Embryonic facial prominence (tissue), 1 donor: ENCODE measurements around the gene FAM234A.
"Not testable (repeated sequence)": the region's sequence is repeated elsewhere in the genome, so short reads cannot be mapped to it uniquely, and the experiment has no call there.

Experiments
- DNase-seq: peaks from one replicate; pipeline ENCODE4 v3.0.0-alpha.2; 2016; ENCODE audit errors: extremely low spot score

The FAM234A gene

DNA sequence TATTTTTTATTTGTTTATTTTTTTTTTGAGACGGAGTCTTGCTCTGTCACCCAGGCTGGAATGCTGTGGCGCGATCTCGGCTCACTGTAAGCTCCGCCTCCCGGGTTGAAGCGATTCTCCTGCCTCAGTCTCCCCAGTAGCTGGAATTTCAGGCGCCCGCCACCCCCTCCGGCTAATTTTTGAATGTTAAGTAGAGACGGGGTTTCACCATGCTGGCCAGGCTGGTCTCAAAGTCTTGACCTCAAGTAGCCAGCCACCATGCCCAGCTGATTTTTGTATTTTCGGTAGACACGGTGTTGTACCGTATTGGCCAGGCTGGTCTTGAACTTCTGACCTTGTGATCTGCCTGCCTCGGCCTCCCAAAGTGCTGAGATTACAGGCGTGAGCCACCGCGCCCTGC is 4.3 kb upstream of the FAM234A start:
- DNase-seq = not testable (repeated sequence)

DNA sequence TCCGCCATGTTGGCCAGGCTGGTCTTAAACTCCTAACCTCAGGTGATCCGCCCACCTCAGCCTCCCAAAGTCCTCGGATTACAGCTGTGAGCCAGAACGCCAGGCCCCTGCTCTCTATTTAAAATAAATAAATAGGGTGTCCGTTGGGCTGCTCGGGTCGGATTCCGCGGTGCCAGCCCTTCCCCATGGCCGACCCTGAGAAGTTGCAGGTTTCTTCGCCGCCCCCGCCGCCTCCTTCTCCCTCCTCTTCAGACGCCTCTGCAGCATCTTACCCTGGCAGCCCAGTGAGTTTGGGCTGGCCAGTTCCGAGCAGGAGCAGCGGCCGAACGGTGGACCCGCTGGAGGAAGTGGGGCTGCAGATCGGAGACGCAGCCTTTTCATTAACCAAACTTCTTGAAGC is 3.7 kb upstream of the FAM234A start:
- no peak for DNase-seq

- DNase-seq = no peak
Observed at GRCh38 chr16:239948-240277, 5.3 kb downstream of the FAM234A start.

GRCh38 chr16:240559-240958 is 5.9 kb downstream of the FAM234A start:
- no peak for DNase-seq

DNA sequence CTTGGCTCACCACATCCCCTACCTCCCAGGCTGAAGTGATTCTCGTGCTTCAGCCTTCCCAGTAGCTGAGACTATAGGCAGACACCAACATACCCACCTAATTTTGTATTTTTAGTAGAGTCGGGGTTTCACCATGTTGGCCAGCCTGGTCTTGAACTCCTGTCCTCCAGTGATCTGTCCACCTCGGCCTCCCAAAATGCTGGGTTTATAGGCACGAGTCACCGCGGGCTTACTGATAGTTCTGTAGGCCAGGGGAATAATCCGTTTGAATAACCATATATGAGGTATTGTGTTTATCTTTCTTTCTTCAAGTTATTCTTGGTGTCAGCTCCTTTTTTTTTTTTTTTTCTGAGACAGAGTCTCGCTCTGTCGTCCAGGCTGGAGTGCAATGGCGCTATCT is 7.7 kb downstream of the FAM234A start:
- no peak for DNase-seq

DNA sequence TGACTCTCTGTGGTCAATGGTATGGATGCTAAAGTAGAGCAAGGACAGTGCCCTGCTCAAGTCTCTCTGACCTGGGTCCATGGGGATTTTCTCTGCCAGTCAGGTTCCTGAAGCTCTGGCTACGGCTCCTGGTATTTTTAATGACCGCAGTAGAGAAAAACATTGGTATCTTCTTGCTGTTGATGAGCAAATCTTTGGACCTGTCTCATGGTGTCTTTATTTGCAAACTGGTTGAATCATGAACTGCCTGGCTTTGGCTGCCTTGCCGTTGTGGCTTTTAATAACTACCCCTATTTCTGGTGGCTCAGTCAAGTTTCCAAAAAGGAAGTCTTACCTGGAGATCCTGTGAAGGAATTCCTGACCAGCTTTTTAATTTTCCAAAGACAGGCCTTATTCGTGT is 8.7 kb downstream of the FAM234A start:
- DNase-seq = no peak

DNA sequence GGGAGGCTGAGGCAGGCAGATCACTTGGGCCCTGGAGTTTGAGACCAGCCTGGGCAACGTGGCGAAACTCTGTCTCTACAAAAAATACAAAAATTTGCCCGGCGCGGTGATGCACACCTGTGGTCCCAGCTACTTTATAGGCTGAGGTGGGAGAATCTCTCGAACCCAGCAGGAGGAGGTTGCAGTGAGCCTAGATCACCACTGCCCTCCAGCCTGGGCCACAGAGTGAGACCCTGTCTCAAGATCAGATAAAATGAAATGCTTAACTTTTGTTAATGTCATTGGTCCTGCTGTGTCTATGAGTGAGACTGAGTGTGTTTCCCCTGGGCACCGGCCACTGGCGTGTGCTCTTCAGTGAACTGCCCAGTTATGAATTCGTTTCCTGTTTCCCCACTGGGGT is 10.5 kb downstream of the FAM234A start:
- no peak for DNase-seq

- no peak for DNase-seq
Observed at GRCh38 chr16:247027-247426, 12.4 kb downstream of the FAM234A start.

- no peak for DNase-seq
Observed at GRCh38 chr16:249431-249830, 14.8 kb downstream of the FAM234A start.

DNA sequence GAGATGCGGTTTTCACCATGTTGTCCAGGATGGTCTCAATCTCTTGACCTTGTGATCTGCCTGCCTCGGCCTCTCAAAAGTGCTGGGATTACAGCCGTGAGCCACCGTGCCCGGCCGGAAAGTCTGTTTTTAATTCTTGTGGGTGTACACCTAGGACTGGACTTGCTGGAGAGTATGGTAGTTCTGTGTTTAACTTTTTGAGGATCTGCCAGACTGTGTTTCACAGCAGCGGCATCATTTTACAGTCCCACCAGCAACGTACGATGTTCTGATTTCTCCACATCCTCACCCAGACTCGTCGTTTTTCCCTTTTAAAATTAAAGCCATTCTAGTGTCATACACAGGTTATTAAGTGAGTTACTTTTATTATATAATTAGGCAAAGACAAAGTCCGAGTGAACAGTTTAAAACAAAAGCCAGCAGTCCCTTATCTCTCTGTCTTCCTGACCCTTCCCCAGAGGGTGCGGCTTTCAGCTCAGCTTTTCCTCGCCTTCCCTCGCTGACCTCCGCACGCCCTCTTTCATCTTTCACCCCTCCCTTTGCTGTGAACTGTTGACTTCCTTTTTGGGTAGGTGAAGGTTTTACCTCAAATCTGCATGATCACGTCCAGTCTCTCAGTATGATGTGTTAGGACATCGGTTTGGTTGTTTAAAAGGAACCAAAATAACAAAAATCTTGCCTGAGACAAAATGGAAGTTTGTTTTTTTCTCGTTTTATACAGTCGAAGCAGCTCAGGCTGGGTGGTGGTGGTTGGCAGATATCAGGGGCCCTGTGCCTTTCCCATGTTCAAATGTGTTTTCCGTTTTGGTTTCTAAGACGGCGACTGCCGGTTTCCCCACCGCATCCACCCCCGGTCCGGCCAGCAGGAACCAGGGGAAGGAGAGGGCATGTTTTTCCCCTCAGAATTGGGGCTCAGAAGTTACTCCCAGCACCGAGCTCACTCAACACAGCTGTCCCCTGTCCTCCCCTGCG is 18.0 kb downstream of the FAM234A start:
- no peak for DNase-seq

DNA sequence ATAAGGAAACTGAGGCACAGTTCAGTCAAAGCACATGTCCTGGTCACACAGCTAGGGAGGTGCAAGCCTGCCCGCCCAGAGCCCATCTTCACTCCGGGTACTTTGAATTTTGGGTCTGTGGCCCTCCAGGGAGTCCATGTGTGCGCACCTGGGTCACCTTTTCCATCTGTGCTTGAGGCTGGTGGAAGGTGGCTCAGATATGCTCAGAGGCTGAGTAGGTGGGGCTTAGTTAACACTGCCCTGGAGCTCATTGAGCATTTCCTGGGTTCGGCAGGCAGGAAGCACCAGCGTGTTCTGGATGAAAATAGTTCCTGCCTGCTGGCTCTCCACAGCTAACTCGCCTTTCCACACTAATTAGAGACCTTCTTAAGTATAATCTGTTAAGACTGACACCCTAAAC is 19.2 kb downstream of the FAM234A start:
- DNase-seq = no peak

GRCh38 chr16:254461-254860 is 19.8 kb downstream of the FAM234A start:
- DNase-seq = no peak

DNA sequence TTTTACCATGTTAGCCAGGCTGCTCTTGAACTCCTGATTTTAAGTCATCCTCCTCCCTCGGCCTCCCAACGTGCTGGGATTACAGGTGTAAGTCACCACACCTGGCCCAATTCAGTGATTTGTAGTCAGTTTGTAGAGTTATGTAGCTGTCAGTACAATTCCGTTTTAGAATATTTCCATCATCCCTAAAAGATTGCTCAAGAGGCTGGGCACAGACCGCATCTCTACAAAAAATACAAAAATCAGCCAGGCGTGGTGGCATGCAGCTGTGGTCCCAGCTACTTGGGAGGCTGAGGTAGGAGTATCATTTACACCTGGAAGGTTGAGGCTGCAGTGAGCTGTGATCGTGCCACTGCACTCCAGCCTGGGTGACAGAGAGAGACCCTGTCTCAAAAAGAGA is 20.6 kb downstream of the FAM234A start:
- DNase-seq = no peak

GRCh38 chr16:258091-258490 is 23.5 kb downstream of the FAM234A start:
- not testable (repeated sequence) for DNase-seq

DNA sequence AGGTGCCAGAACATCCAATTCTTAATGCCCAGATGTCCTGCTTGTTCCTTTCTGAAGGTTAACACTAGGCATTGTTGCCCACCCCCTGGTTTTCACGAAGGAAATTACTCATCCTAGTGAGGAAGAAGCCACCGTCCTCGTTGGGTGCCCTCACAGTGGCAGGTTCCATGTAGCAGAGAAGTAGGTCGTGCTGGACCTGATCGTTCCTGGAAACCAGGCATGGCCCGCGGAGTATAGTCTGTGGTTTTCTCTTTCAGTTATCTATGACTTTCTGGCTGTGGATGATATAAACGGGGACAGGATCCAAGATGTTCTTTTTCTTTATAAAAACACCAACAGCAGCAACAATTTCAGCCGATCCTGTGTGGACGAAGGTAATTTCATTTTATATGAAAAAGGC is 24.6 kb downstream of the FAM234A start:
- no peak for DNase-seq

DNA sequence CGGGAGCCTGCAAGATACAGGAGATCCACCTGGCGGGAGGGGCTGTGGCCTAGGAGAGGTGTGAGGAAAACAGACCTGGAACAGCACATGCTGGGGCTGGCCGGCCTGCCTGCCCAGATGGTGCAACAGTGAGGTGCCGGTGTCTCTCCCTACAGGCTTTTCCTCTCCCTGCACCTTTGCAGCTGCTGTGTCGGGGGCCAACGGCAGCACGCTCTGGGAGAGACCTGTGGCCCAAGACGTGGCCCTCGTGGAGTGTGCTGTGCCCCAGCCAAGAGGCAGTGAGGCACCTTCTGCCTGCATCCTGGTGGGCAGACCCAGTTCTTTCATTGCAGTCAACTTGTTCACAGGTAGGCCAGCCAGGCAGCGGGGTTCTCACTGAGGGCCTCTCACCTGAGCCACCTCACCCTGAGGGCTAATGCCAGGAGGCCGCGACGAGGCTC is 25.2 kb downstream of the FAM234A start:
- no peak for DNase-seq

- no peak for DNase-seq
Observed at GRCh38 chr16:260326-260725, 25.7 kb downstream of the FAM234A start.

GRCh38 chr16:261031-261691 is 26.5 kb downstream of the FAM234A start:
- no peak for DNase-seq

- no peak for DNase-seq
Observed at GRCh38 chr16:262121-262745, 27.6 kb downstream of the FAM234A start.

GRCh38 chr16:263182-263774 is 28.7 kb downstream of the FAM234A start:
- DNase-seq = no peak

- DNase-seq = no peak
Observed at GRCh38 chr16:263944-264343, 29.3 kb downstream of the FAM234A start.

- no peak for DNase-seq
Observed at GRCh38 chr16:264440-264951, 29.9 kb downstream of the FAM234A start.
